GM12891 (cell line): ENCODE results near the gene HIPK2.

Experiments
- POLR2A ChIP-seq: IDR thresholded peaks from 2 replicates; pipeline ENCODE4 v1.6.1; 2011; ENCODE audit warnings: low read depth, low read length, control low read depth
- POLR2AphosphoS5 ChIP-seq: IDR thresholded peaks from 2 replicates; pipeline ENCODE4 v1.6.1; 2011; ENCODE audit warnings: low read depth, low read length, control low read depth
- POU2F2 ChIP-seq: IDR thresholded peaks from 2 replicates; pipeline ENCODE4 v1.6.1; 2011; ENCODE audit warnings: low read depth, mild to moderate bottlenecking, control low read depth, low read length, moderate library complexity
- TAF1 ChIP-seq: IDR thresholded peaks from 2 replicates; pipeline ENCODE4 v1.6.1; 2011; ENCODE audit warnings: low read depth, low read length, control low read depth

- TF ChIP-seq POLR2AphosphoS5 = no peak
- no peak for TF ChIP-seq TAF1
- no peak for TF ChIP-seq POLR2A
- TF ChIP-seq POU2F2 = no peak
Observed at GRCh38 chr7:139658296-139658695, 119.5 kb downstream of the HIPK2 start.
